Measurements from ENCODE around the gene MYRIP.

MYRIP gene

DNA sequence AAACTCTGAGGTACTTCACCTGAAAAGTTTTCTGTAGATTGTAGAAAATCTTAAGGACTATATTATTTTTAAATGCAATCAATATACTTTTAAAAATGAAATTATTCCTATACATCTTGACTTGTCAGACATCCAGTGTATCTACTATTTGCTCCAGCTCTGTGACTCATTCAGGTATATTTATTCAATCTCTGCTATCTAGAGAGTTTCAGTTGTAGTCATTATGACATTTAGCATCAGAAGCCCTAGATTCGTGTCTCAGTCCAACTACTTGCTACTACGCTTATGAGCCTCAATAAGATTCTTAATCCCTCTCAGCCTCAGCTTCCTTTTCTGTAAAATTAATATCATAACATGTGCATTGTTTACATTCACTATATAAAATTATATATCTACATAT lies 477.8 kb downstream of the MYRIP start:
- DNase-seq (ENCODE audit: low spot score), result no peak

DNA sequence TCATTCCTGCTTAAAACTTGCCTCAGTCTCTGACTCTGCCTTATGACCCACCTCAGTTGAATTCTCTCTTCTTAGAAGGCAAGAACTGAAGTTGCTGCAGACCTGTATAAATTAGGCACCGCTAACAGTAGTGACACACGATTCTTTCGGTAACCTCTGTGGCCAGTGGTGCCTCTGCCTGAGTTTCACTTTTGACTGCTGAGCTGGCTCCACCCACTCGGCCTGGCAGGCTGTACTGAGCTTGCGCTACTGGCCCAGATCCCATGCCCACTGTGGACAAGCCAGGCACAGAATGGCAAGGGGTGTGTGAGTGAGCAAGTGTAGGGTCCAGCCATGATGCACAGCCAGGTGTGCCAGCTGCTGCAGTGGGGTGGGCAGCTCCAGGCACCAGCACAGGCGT lies 481.0 kb downstream of the MYRIP start:
- DNase-seq (ENCODE audit: low spot score), result no peak

DNA sequence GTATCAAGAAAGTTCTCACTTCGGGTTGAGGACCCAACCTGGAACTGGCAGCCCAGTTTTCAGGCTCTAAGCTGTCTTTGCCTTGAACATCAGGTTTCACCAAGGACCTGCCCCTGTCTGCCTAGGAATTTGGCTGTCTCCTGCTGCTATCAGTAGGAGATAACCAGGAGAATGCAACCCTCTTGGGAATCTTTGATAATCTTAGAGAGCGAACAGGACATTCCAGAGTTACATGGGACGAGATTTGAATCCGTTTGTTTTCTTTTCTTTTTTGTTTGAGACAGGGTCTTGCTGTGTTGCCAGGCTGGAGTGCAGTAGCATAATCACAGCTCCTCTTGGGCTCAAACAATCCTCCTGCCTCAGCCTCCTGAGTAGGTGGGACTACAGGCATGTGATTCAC lies 482.1 kb downstream of the MYRIP start:
- no peak for DNase-seq (ENCODE audit: low spot score)

DNA sequence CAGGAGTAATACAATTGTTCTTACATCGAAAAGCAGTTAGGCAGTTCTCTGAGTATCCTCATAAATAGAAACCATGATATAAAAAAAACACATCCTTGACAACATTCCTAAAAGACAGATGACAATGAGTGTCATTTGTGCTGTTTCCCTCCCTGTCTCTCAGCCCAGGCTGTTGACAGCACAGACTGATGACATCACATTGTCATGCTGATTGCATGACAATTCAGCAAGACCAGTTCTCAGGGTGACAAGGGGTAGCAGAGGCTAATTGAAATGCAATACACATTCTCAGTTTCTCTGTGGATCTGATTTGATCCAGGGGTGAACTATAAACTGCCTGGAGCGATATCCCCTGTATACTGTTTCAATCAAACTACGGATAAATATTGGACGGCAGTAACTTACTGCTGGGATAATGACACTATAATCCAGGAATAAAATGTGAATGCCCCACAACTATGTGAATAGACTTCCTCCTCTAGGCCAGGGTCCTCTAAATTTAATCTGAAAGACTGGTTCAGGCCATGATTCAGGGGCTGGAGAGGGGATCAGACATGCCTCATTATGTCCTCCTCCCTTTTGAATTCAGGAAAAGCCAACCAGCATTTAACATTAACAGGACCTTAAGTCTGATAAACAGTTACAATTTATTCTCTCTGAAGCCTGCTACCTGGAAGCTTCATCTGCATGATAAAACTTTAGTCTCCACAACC lies 483.4 kb downstream of the MYRIP start:
- no peak for DNase-seq (ENCODE audit: low spot score)

DNA sequence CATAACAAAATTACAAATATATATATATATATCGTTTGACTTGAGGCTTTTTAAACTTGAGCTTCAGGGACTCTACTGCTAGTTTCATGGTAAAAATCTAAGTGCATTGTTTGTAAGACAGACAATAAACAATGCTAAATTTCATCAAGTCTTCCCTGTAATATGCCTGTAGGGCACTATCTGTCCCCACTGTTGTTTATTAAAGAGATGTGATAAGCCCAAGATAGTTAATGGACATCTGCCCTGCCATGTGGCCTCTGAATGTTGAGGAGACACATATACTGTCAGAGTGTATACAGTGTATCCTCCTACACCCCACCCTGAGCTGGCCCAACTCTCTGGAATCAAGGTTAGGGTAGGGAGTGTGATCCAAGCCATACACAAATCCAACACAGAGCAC lies 485.0 kb downstream of the MYRIP start:
- DNase-seq (ENCODE audit: low spot score), result no peak

DNA sequence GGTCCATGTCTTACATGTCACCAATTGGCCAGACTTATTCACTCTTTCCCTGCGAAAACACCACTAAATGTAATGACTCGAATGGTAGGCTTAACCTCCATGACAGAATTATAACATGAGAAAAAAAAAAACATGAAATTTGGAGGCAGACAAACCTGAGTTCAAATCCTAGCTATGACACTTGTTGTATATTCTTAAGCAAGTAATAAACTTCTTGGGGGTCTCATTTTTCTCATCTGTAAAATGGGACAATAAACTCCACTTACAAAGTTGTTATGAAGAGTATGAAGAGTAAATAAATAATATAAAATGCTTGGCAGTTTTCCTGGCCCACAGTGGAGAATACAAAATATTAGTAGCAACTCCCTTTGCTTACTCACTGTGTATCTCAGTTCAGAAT lies 488.7 kb downstream of the MYRIP start:
- DNase-seq (ENCODE audit: low spot score), result no peak

DNA sequence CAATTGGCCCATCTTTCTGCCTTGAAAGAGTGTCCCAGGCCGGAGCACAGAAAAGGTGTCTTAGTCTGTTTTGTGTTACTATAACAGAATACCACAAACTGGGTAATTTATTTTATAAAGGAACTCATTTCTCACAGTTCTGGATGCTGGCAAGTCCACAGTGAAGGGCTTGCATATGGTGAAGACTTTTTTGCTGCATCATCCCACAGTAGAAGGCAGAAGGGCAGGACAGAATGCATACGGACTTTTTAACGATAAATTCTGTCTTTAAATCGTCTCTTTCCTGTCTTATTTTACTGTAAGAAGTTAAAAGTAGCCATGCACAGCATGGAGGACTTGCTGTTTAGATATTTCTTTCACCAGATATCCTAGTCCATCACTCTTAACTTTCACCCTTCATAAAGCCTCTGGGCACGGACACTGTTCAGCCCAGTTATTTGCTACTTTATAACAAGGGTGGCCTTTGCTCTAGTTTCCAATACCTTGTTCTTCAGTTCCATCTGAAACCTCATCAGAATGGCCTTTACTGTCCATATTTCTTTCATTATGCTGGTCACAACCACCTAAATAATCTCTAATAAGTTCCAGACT lies 489.8 kb downstream of the MYRIP start:
- DNase-seq (ENCODE audit: low spot score), result no peak

DNA sequence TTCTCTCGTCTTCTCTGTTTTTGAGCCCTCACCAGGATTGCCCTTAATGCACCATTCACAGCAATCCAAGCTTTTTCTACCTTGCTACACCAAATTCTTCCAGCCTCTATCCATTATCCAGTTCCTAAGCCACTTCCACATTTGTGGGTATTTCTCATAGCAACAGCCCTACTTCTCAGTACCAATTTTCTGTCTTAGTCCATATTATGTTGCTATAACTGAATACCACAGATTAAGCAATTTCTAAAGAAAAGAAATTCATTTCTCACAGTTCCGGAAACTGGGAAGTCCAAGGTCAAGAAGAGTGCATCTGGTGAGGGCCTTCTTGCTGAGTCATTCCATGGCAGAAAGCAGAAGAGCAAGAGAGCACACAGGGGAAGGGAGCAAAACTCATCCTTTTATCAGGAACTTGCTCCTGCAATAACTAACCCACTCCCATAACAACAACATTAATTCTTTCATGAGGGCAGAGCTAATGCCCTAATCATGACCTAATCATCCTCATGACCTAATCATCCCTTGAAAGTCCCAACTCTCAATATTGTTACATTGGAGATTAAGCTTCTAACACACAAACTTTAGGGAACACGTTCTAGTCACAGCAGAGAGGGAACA lies 490.4 kb downstream of the MYRIP start:
- DNase-seq (ENCODE audit: low spot score), result no peak

DNA sequence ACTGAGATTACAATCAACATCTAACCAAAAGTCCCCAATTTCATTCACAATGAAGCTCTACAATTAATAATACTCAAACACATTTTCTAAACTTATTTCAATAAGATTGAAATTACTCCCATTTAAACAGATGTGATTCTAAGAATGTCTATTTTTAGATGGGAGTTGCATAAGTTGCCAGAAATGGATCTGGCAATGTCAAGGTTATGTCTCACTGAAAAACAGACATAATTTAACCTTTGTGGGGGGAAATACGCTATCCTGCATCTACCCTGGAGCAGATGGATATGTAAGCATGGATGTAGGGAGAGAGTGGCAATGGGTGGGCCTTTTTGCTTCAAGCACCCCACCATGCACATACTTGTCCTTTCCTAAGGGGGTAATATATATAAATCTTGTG lies 493.4 kb downstream of the MYRIP start:
- DNase-seq (ENCODE audit: low spot score), result no peak

DNA sequence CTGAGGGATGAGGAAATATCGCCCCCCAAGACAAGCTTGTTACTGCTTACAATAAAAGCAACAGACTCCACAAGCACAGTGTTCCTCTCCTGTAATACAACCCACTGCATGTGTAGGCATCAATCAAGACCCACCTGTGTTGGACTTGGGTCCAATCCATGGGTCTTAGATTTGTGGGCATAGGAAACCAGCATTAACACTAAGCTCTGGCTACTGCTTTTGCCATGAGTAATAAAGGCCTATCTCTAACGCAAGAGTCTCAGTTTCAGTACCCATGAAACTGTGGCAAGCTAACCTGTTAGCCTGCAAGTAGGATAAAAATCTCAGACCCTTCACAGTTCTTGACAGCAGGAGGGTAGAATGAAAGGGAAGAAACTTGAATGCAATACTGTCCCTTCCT lies 494.9 kb downstream of the MYRIP start:
- DNase-seq (ENCODE audit: low spot score), result no peak

DNA sequence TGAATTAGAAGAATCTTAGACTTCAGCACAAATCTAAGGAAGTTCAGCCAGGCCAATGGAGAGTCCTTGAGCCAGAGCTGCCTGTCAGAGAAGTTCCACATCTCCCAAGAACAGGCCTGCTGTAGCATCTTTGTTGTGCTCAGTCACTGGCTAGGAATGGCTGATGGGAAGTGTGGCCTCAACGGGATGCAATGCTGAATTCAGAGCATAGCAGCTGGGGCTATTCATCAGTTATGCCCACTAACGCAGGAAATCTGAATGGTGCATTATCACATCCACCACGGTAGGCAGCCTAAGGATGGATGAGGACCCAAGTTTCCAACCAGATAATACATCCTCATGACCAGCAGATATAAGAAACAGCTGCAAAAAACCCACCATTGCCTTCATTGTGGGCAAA lies 496.9 kb downstream of the MYRIP start:
- no peak for DNase-seq (ENCODE audit: low spot score)

DNA sequence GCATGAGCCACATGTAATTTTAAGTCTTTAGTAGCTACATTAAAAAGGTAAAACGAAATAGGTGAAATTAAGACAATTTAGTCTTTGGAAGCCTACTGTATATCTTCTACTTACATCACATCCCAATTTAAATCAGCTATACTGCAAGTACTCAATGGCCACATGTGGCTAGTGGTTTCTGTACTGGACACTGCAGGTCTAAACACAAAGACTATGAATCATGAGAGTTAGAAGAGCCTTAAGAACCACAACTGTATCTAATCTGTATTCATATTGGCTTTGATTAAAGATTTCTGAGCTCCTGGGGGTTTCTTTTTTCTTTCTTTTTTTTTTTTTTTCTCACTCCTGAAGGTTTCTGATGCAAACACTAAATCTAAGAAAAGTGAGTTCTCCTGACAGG lies 497.8 kb downstream of the MYRIP start:
- no peak for DNase-seq (ENCODE audit: low spot score)

DNA sequence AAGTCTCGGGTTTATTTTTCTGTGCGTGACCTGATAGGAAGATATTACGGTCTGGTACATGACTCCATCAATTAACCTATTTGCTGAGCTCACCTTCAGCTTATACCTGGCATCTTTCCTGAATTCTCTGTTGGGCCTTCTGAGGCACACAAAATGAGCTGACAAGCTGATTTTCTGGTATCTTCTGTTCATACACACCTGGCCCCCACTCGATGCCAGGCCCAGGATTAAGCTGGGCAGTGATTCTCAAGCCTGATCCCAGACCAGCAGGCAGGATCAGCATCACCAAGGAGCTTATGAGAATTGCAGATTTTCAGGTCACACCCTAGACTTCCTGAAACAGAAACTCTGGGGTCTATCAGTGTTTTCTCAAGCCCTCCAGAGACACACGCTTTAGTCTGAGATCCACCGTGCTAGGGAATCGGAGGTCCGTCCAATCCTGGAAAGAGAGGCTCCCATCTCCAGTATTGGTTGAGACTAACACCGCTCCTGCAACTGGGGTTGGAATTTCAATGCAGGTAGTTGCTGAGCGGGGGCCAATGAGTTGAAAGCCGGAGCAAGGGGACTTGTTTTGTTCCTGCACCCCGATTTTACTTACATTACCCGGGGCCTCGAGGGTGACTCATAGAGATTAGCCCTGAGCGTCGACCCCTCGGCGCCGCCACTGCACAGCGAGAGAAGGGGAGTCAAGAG lies 499.5 kb downstream of the MYRIP start:
- DNase-seq (ENCODE audit: low spot score), result peak; percentile 9

DNA sequence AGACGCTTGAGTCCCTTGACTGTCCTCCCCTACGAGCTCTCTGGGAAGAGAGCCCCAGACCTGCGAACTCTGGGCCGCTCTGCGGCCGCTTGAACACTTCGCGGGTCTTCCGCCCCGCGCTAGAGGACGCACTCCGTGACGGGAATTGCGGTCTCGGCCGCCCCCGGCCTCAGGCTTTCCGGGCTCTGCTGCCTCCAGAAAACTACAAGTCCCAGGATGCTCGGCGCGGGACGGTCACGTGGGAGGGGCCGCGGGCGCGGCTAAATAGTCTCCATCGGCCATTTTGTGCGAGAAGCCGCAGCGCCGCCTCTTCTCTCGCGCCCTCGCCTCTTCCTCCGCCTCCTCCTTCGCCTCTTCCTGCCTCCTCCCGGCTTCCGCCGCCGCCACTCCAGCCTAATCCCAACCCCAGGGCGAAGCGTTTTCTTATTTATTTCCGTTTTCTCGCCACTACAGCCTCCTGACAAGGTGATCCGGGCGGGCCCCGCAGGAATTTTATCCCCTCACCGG lies 500.1 kb downstream of the MYRIP start, which contains the start of gene EIF1B:
EIF1B (plus strand) TSS at position 290 of the 507 bp plus-strand sequence. CDS start 235 bp downstream, outside the sequence.
- peak; percentile 98 for DNase-seq (ENCODE audit: low spot score)
